ENCODE data around the gene DLL1. TPM values are rescaled to one million over a fixed set of nuclear protein-coding genes. Genes with fewer than 3 reads are reported as not detected.

Gene DLL1
- total RNA-seq, 4 donors from 2014 or later: 4.4 to 21.3 (median 13.4) TPM

- TF ChIP-seq CTCF (IDR thresholded peaks at IDR 0.05; ENCODE audit: low read depth): no peak
Observed at GRCh38 chr6:170294298-170294730, 3.4 kb upstream of the DLL1 start.

- no peak for TF ChIP-seq CTCF (IDR thresholded peaks at IDR 0.05; ENCODE audit: low read depth)
Observed at GRCh38 chr6:170293341-170294231, 2.7 kb upstream of the DLL1 start.

GRCh38 chr6:170292407-170293158 lies 1.7 kb upstream of the DLL1 start:
- TF ChIP-seq CTCF (IDR thresholded peaks at IDR 0.05; ENCODE audit: low read depth): no peak

- no peak for TF ChIP-seq CTCF (IDR thresholded peaks at IDR 0.05; ENCODE audit: low read depth)
Observed at GRCh38 chr6:170292111-170292406, 1.2 kb upstream of the DLL1 start.

GRCh38 chr6:170291271-170292110 lies 613 bp upstream of the DLL1 start:
- TF ChIP-seq CTCF (IDR thresholded peaks at IDR 0.05; ENCODE audit: low read depth): no peak

- no peak for TF ChIP-seq CTCF (IDR thresholded peaks at IDR 0.05; ENCODE audit: low read depth)
Observed at GRCh38 chr6:170289951-170290295, 955 bp downstream of the DLL1 start.
